ENCODE data around the gene FDX2. TPM values are rescaled to one million over a fixed set of nuclear protein-coding genes. Genes with fewer than 3 reads are reported as not detected.
"Not testable (repeated sequence)": the region's sequence is repeated elsewhere in the genome, so short reads cannot be mapped to it uniquely, and the experiment has no call there.

FDX2 gene
- total RNA-seq, 3 donors from 2014 or later (not counting 1 experiment from before 2014, with no cell fraction given), result 1.7 to 4.1 (median 4.0) TPM

- Histone ChIP-seq H3K4me3 (ENCODE audit: low read length) (peak within 1 kb of the TSS; percentile 87), H3K4me1 (ENCODE audit: control insufficient read depth, insufficient read depth, low read length) (peaks cover 34% of the 10 kb centered on the region), H3K36me3 (ENCODE audit: control insufficient read depth, insufficient read depth, low read length) (peaks cover 9% of the 10 kb centered on the region), H3K27ac (ENCODE audit: low read length) (peak within 1 kb of the TSS; percentile 80), H3K9me3 (ENCODE audit: control insufficient read depth, insufficient read depth, low read length) (no peaks in the 10 kb centered on the region), H3K27me3 (ENCODE audit: control insufficient read depth, insufficient read depth, low read length) (no peaks in the 10 kb centered on the region)
- Mint-ChIP-seq H3K36me3 (no peaks in the 10 kb centered on the region), H3K9me3 (no peaks in the 10 kb centered on the region), H3K27ac (peak within 1 kb of the TSS; percentile 82 to 92), H3K4me1 (peaks cover 15 to 24% of the 10 kb centered on the region in 2 donors), H3K27me3 (ENCODE audit: low read depth in 2 of 2) (no peaks in the 10 kb centered on the region), H3K4me3 (peak within 1 kb of the TSS; percentile 95)
- intact Hi-C loops (cut with micrococcal nuclease), result loop anchor here (2.0 kb wide), 1 partner anchor 71 kb away; no protein-coding TSS in a partner anchor
- 0% methylated on average over 14 of the region's 14 CpGs for WGBS (ENCODE audit: insufficient coverage)
- TF ChIP-seq CTCF (IDR thresholded peaks at IDR 0.05), result no peak
- DNase-seq (peak; percentile 49 to 72), ATAC-seq (peak; percentile 90 to 96 (median 94))
Measured at GRCh38 chr19:10339380-10339960, 23.7 kb upstream of the FDX2 start, which contains the start of gene ICAM3. Gene ICAM3 (minus strand): TSS chr19:10339624. CDS start chr19:10339614, 10 bp downstream.

GRCh38 chr19:10338940-10339339 is 23.1 kb upstream of the FDX2 start:
- ATAC-seq (no peak), DNase-seq (no peak)
- peaks cover 15 to 28% of the 10 kb centered on the region in 2 donors for H3K4me1 Mint-ChIP-seq
- Histone ChIP-seq H3K27ac (ENCODE audit: low read length) (peak overlapping the region; percentile 80), H3K36me3 (ENCODE audit: control insufficient read depth, insufficient read depth, low read length) (peaks cover 13% of the 10 kb centered on the region), H3K27me3 (ENCODE audit: control insufficient read depth, insufficient read depth, low read length) (no peaks in the 10 kb centered on the region), H3K9me3 (ENCODE audit: control insufficient read depth, insufficient read depth, low read length) (no peaks in the 10 kb centered on the region), H3K4me3 (ENCODE audit: low read length) (peak overlapping the region; percentile 87), H3K4me1 (ENCODE audit: control insufficient read depth, insufficient read depth, low read length) (peaks cover 40% of the 10 kb centered on the region)
- H3K9me3 Mint-ChIP-seq, result no peaks in the 10 kb centered on the region
- H3K27me3 Mint-ChIP-seq (ENCODE audit: low read depth in 2 of 2), result no peaks in the 10 kb centered on the region
- intact Hi-C loops (cut with micrococcal nuclease), result loop anchor here (2.0 kb wide), 1 partner anchor 70 kb away; no protein-coding TSS in a partner anchor
- WGBS (ENCODE audit: insufficient coverage), result 33% methylated on average over 6 of the region's 6 CpGs
- no peaks in the 10 kb centered on the region for H3K36me3 Mint-ChIP-seq
- peak overlapping the region; percentile 82 to 92 for H3K27ac Mint-ChIP-seq
- TF ChIP-seq CTCF (IDR thresholded peaks at IDR 0.05), result no peak
- H3K4me3 Mint-ChIP-seq, result peak overlapping the region; percentile 95

- H3K27ac Mint-ChIP-seq; H3K27me3 ChIP-seq (ENCODE audit: control insufficient read depth, insufficient read depth, low read length); H3K27ac ChIP-seq (ENCODE audit: low read length); H3K36me3 Mint-ChIP-seq; H3K27me3 Mint-ChIP-seq (ENCODE audit: low read depth in 2 of 2); H3K9me3 Mint-ChIP-seq; DNase-seq; H3K4me3 ChIP-seq (ENCODE audit: low read length); ATAC-seq; intact Hi-C loops (cut with micrococcal nuclease); H3K9me3 ChIP-seq (ENCODE audit: control insufficient read depth, insufficient read depth, low read length): not testable (repeated sequence)
- peaks cover 57% of the 10 kb centered on the region for H3K4me1 ChIP-seq (ENCODE audit: control insufficient read depth, insufficient read depth, low read length)
- WGBS (ENCODE audit: insufficient coverage), result 98% methylated on average over 9 of the region's 9 CpGs
- peaks cover 13% of the 10 kb centered on the region for H3K36me3 ChIP-seq (ENCODE audit: control insufficient read depth, insufficient read depth, low read length)
- H3K4me3 Mint-ChIP-seq, result peak overlapping the region; percentile 52
- peaks cover 15 to 45% of the 10 kb centered on the region in 2 donors for H3K4me1 Mint-ChIP-seq
Measured at GRCh38 chr19:10336725-10337124, 20.9 kb upstream of the FDX2 start.

- no peak for DNase-seq
- no peaks in the 10 kb centered on the region for H3K36me3 Mint-ChIP-seq
- no peak for TF ChIP-seq CTCF (IDR thresholded peaks at IDR 0.05)
Measured at GRCh38 chr19:10335352-10335985, 19.7 kb upstream of the FDX2 start.

More at GRCh38 chr19:10335352-10335985, 19.7 kb upstream of the FDX2 start:
- Mint-ChIP-seq H3K4me3 (peak overlapping the region; percentile 21), H3K4me1 (peaks cover 15 to 39% of the 10 kb centered on the region in 2 donors), H3K27ac (no peak overlapping the region), H3K27me3 (ENCODE audit: low read depth in 2 of 2) (no peaks in the 10 kb centered on the region), H3K9me3 (no peaks in the 10 kb centered on the region)
- H3K27ac ChIP-seq (ENCODE audit: low read length), result no peak overlapping the region
- no peak for ATAC-seq
- peaks cover 53% of the 10 kb centered on the region for H3K4me1 ChIP-seq (ENCODE audit: control insufficient read depth, insufficient read depth, low read length)
- peaks cover 14% of the 10 kb centered on the region for H3K36me3 ChIP-seq (ENCODE audit: control insufficient read depth, insufficient read depth, low read length)
- 96% methylated on average over 24 of the region's 26 CpGs for WGBS (ENCODE audit: insufficient coverage)
- intact Hi-C loops (cut with micrococcal nuclease), result no loop called here
- H3K4me3 ChIP-seq (ENCODE audit: low read length), result no peak overlapping the region
- no peaks in the 10 kb centered on the region for H3K27me3 ChIP-seq (ENCODE audit: control insufficient read depth, insufficient read depth, low read length)
- no peaks in the 10 kb centered on the region for H3K9me3 ChIP-seq (ENCODE audit: control insufficient read depth, insufficient read depth, low read length)

Measured in natural killer cell (primary cell).